GM21515 (cell line): ENCODE data around the gene COL4A3.
"Not testable (repeated sequence)": the region's sequence is repeated elsewhere in the genome, so short reads cannot be mapped to it uniquely, and the experiment has no call there.

Experiments
- ATAC-seq: cut with Tn5 transposase; IDR thresholded peaks from one replicate; pipeline ENCODE4 v1.9.1; 2021; ENCODE audit not compliant: unreplicated experiment

COL4A3 gene

GRCh38 chr2:227154986-227155774, 9.2 kb upstream of the COL4A3 start:
- ATAC-seq = no peak

DNA sequence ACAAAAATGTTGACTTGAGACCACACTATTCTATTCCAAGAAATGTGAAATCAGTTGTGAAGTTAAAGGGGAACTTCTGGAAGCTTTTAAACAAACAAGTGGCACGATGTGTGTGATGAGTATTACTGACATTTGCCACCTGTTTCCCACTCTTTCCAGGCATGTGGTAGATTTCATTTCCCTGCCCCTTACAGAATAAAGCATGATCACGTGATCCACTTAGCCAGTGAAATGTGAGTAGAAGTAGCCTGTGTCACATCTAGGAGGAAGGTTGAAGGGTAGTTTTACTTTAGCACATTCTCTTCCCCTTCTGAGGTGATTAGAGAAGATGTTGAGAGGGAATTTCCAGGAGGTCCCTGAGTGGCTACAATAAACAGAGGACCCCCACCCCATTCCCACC, 4.3 kb upstream of the COL4A3 start:
- ATAC-seq = no peak

DNA sequence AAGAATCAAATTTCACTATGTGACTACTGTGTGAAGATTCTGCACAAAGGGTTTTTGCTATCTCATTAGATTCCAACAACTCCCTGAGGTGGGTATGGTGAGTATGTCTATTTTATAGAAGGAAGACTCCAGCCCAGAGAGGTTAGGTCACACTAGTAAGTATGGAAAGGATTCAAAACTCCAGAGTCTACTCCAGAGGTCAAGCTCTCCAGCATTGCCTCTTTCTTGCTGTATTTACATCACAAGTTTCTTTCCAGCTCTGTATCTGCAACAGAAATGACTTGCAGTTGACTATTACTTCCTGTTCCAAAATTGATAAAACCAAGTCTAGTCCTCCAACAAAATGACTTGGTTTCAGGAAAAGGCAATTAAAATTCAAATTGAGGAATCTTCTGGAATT, 2.5 kb upstream of the COL4A3 start:
- ATAC-seq = no peak

DNA sequence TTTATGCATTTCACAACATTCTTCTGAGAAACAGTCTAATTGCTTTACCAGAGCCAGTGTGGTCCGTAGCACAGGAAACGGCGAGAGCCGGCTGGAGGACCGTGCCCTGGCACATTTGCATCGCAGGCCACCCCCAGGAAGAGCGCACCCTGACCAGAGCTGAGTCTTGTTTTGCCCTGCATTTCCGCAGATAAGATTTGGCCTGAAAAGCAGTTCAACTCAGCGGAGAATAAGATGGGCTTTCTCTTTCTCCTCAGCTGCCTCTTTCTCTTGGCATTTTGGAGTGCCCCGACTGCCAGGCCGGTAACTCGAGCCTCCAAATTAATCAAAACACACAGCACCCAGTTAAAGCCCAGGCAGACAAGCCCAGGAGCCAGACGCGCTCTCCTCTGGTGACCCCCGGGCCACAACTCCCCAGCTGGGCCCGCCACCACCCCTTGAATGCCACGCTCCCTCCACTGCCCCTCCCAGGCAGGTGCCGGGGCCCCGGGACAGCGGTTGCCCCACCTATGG, 883 bp upstream of the COL4A3 start:
- peak; percentile 70 for ATAC-seq

DNA sequence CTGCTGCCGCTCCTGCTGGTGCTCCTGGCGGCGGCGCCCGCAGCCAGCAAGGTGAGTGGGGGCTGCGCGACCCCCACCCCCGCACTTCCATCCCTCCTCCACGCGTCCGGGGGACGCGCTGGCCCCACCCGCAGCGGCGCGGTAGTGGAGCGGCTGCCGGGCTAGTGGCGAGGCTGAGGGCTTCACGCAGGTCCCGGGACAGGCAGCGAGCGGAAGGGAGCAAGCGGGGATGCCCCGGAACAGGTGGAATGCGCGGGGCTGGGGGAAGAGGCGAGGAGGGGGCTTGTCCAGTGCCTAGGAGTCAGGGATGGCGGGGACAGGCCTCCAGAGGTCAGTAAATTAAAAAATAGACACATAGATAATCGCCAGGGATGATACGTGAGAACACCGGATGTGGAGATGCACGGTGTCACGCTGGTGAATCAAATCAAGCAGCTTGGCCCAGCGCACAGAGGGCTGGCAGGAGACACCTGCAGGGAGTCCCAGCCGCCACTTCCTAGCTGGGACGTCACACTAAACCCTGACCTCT, 403 bp downstream of the COL4A3 start:
- ATAC-seq = peak; percentile 67

GRCh38 chr2:227171779-227172178, 7.4 kb downstream of the COL4A3 start:
- not testable (repeated sequence) for ATAC-seq

DNA sequence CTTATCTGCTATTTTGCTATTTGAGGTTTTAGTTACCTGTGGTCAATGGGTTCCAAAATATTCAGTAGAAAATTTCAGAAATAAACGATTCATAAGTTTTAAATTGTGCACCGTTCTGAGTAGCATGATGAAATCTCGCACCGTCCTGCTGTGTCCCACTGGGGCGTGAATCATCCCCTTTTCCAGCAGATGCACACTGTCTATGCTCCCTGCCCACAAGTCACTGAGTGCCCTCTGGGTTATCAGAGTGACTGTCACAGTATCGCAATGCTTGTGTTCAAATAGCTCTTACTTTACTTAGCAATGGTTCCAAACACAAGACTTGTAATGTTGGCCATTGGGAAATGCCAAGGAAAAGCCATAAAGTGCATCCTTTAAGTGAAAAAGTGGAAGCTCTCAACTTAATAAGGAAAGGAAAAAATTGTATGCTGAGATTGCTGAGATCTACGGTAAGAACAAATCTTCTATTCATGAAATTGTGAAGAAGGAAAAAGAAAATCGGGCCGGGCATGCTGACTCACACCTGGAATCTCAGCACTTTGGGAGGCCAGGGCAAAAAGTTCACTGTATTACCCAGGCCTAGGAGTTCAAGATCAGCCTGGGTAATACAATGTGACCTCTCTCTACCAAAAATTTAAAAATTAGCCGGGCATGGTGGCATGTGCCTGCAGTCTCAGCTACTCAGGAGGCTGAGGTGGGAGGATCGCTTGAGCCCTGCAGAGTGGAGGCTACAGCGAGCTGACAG, 13.3 kb downstream of the COL4A3 start:
- ATAC-seq = no peak

DNA sequence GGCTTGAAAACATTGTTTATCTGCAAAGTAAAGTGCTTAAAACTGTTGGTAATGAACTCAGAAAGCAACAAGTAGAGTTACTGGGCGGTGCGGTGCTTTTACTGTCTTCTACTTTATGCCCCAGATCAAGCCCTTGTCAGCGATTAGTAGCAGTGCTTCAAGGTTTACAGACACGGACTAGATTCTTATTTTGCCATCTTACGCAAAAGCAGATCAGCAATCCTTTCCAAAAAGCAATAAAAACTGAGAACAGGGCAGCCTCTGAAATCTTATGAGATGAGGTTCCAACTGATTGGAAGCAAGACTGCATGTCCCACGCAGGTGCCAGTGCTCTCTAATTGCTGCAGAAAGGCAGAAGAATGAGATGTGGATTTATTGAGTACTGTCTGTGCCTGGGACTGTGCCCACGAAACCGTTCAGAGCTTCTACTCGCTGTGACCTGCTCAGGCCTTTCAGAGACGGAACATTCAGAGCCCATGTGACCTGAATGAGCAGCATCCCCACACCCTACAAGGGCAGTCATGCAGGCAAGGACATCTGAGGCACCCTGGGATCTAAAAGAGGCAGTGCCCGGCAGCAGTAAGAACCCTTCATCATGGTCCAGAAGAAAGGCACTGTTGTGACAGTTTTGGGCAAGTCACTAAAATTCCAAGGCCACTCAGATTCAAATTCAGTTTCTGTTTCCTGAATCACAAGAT, 15.7 kb downstream of the COL4A3 start:
- ATAC-seq = no peak

DNA sequence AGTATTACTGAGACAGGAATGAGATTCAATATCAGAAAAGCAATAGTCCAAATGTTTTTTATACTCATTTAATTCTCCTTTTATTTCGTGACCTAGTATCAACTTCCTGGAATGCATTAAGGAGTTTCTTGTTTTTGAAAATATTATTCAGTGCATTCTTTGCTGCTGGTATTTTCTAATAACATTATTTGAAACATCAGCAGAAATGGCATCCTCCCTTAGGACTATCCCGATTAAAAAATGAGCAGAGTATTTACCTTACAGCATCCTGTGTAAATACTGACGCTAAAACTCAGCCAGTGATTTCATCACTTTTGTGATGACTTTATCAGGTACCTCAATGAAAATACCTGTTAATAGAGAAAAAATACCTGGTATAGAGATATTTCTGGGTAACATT, 16.3 kb downstream of the COL4A3 start:
- no peak for ATAC-seq

GRCh38 chr2:227182765-227183164, 18.3 kb downstream of the COL4A3 start:
- ATAC-seq = no peak

GRCh38 chr2:227183657-227184367, 19.4 kb downstream of the COL4A3 start:
- no peak for ATAC-seq

DNA sequence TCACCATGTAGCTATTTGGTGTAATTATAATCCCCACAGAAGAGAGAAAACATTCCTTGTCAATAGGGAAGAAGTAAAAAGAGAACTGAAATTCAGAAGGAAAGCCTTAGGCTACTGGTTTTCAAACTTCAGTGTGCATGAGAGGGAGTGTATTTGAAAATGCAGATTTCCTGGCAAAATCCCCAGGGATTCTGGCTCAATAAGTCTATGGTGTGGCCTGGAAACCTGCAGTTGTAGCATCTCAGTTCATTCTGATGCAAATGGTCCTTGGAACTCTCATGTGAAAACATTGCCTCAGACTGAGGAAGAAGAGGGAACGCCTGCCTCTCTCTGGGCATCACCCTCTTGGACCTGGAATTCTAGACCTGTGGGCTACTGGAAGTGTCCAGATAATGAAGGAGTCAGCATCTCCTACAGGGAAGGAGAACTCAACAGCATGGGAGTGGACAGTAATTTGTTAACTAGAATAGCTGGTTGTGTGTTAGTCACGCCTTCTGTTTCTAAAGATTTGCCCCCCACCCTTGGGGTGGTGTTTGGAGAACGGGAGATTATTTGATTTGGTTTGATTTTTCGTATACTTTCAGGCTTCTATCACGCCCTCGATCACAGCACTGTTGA, 21.3 kb downstream of the COL4A3 start:
- ATAC-seq = no peak

DNA sequence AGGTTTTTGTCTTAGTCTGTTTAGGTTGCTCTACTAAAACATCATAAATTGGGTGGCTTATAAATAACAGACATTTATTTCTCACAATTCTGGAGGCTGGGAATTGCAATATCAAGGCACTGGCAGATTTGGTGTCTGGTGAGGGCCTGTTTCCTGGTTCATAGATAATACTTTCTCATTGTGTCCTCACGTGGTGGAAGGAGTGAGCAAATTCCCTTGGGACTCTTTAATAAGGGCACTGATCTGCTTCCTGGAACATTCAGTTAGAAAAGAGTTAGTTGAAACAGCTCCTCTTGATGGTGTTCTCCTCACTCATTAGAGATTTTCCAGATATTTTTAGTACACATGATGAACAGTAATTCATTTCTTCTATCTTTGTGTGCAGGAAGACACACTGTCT, 22.3 kb downstream of the COL4A3 start:
- ATAC-seq = no peak

DNA sequence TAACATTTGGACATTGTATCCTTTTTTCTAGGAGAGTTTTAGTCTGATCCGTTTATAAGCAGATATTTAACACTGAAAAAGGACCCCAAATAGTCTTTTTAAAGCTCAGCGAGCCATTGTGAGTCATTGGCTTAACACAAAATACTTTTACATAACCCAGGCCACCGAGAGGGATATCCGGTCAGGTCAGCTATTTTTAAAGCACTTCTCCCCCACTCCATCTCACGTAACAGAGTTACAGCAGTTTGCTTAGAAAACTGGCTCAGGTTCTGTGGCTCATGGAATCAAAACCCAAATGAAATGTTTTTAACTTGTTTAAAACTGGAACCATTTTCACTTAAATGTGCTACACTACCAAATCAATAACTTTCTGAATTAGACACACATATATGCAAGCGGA, 23.9 kb downstream of the COL4A3 start:
- ATAC-seq = peak; percentile 77

GRCh38 chr2:227191367-227191766, 26.9 kb downstream of the COL4A3 start:
- ATAC-seq = no peak

DNA sequence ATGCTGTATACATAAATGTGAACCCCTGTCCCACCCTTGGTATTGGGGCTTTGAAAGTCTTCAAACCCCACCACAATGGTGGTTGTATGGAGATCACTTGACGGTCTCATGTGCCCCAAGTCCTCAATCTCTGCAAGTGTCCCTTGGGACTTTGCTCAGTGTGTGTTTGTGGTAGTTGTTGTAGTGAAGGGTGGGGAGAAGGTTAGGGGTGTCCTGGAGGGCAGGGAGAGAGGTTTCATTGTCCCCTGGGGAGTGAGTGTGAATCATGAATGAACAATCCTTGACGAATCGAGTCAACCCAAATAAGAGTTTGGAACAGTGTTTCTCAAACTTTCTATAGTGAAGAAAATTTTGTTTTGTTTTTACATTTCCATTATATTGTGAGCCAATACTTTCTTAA, 28.1 kb downstream of the COL4A3 start:
- no peak for ATAC-seq

GRCh38 chr2:227194219-227194618, 29.8 kb downstream of the COL4A3 start:
- no peak for ATAC-seq

GRCh38 chr2:227198866-227199265, 34.4 kb downstream of the COL4A3 start:
- ATAC-seq = no peak

GRCh38 chr2:227201771-227202170, 37.3 kb downstream of the COL4A3 start:
- ATAC-seq = no peak

- no peak for ATAC-seq
These were observed 40.0 kb downstream of the COL4A3 start for GRCh38 chr2:227204452-227204851.
